Measurements from ENCODE around the gene RABEP1.

Gene RABEP1

DNA sequence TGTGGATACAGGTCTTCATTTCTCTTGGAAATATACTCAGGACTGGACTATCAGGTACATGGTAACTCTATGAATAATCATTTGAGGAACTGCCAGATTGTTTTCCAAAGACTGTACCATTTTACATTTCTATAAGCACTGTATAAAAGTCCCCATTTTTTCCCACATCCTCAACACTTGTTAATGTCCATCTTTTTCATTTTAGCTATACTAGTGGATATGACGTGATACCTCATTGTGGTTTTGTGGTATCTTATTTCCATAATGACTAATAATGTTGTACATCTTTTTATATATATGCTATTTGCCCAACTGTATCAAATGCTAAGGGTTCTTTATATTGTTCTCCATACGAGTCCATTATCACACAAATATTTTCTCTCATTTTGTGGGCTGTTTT is 114.5 kb downstream of the RABEP1 start:
- TF ChIP-seq, protein P1, sequence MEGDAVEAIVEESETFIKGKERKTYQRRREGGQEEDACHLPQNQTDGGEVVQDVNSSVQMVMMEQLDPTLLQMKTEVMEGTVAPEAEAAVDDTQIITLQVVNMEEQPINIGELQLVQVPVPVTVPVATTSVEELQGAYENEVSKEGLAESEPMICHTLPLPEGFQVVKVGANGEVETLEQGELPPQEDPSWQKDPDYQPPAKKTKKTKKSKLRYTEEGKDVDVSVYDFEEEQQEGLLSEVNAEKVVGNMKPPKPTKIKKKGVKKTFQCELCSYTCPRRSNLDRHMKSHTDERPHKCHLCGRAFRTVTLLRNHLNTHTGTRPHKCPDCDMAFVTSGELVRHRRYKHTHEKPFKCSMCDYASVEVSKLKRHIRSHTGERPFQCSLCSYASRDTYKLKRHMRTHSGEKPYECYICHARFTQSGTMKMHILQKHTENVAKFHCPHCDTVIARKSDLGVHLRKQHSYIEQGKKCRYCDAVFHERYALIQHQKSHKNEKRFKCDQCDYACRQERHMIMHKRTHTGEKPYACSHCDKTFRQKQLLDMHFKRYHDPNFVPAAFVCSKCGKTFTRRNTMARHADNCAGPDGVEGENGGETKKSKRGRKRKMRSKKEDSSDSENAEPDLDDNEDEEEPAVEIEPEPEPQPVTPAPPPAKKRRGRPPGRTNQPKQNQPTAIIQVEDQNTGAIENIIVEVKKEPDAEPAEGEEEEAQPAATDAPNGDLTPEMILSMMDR (IDR thresholded peaks at IDR 0.05; ENCODE audit: low read depth, low read length, missing control alignments), result no peak
- no peak for DNase-seq (ENCODE audit: extremely low read depth, low read depth)
- H3K4me3 ChIP-seq (replicated peaks; ENCODE audit: low read depth, low read length), result no peak overlapping the region

DNA sequence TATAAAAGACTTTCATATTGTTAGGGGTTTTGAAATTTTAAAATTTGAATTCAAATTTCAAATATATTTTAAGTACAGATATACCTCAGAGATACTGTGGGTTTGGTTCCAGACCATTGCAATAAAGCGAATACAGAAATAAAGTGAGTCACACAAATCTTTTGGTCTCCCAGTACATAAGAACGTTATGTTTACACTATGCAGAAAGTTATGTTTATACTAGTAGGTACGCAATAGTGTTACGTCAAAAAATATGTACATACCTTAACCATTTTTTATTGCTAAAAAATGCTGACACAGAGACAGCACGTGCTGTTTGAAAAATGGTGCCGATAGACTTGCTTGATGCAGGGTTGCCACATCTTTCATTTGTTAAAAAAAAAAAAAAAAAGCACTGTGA is 117.7 kb downstream of the RABEP1 start:
- TF ChIP-seq, protein P1 (IDR thresholded peaks at IDR 0.05; ENCODE audit: low read depth, low read length, missing control alignments), result no peak
- H3K4me3 ChIP-seq (replicated peaks; ENCODE audit: low read depth, low read length), result no peak overlapping the region
- no peak for DNase-seq (ENCODE audit: extremely low read depth, low read depth)

DNA sequence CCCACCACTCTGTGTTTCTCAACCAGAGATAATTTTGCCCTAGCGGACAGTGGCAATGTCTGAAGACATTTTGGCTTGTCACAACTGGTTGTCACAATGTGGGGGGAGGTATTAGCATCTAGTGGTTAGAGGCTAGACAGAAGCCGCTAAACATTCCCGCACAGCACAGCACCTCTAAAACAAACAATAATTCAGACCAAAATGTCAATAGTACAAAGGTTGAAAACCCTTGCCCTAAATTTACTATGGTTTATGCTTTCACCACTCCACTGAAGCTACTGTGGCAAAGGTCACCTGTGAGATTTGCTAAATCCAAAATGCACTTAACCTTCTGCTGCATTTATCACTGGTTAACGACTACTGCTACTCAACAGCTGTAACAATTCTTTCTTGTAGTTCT is 123.3 kb downstream of the RABEP1 start:
- DNase-seq (ENCODE audit: extremely low read depth, low read depth), result no peak
- TF ChIP-seq, protein P1 (IDR thresholded peaks at IDR 0.05; ENCODE audit: low read depth, low read length, missing control alignments), result no peak

DNA sequence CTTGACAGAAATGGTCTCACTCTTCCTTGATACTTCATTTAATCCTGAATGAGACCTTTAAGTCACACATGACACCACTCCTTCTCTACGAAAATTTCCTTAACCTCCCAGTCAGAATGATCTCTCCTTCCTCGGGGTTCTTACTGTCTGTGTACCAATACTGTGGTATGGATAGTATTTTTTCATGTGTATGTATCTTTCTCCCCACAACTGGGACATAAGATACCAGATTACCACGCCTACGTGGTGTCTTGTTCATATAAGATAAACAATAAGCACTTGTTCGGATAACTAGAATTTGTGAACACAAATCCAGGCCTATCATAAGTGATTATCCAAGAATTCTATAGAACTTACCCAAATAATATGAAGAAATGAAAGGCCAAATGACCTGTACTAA is 126.1 kb downstream of the RABEP1 start:
- H3K4me3 ChIP-seq (replicated peaks; ENCODE audit: low read depth, low read length), result no peak overlapping the region
- TF ChIP-seq, protein P1 (IDR thresholded peaks at IDR 0.05; ENCODE audit: low read depth, low read length, missing control alignments), result no peak
- DNase-seq (ENCODE audit: extremely low read depth, low read depth), result no peak

More for the DNA sequence above, 123.3 kb downstream of the RABEP1 start:
- no peak overlapping the region for H3K4me3 ChIP-seq (replicated peaks; ENCODE audit: low read depth, low read length)

DNA sequence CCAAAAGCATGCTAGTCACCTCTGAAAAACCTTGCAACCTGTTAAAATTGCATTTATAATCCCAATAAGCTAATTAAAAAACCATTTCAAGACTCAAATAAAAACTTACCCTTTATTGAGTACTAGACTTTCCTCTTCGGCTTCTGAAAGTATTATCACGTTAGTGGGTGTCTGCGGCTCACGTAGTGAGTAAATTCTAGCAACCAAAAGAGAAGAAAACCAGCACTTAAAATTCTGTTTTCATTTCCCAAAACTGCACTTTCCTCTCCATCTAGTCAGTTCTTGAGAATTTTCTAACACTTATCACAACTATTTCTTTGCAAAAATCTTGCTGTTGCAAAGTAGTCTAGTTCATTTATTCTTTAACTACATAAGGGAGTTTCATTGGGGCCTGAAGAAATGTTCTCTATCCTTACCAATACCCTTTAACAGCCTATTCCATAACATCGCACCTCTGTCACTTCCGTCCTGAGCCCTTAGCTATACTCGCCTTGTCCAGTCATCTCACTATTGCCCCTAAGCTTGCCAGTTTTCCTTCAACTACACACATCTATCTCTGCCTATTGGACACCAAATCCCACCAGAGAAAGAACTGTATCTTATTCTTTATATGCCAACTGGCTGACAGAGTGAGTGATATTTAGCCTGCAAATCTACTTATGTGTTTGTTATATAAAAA is 128.6 kb downstream of the RABEP1 start:
- TF ChIP-seq, protein P1 (IDR thresholded peaks at IDR 0.05; ENCODE audit: low read depth, low read length, missing control alignments), result no peak
- DNase-seq (ENCODE audit: extremely low read depth, low read depth), result no peak

DNA sequence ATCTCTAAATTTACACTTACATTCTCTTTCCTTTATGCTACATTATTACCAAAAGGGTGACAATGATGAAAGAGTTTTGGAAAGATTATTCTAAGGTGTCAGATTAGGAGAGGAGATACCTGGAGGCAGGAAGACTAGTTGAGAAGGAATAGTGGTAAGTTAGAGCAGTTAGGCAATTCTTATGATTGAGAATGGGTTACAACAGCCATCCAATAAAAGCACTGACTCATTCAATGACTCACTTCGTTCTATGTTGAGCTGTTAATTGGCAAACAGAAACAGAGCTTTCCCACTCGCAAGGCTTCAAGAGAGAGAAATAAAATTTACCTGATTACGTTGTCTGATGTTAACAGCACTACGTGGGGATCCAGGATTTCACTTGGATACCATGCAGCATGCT is 131.6 kb downstream of the RABEP1 start:
- TF ChIP-seq, protein P1 (IDR thresholded peaks at IDR 0.05; ENCODE audit: low read depth, low read length, missing control alignments), result no peak
- peak; percentile 46 for DNase-seq (ENCODE audit: extremely low read depth, low read depth)
- no peak overlapping the region for H3K4me3 ChIP-seq (replicated peaks; ENCODE audit: low read depth, low read length)

More for the DNA sequence above, 128.6 kb downstream of the RABEP1 start:
- no peak overlapping the region for H3K4me3 ChIP-seq (replicated peaks; ENCODE audit: low read depth, low read length)

DNA sequence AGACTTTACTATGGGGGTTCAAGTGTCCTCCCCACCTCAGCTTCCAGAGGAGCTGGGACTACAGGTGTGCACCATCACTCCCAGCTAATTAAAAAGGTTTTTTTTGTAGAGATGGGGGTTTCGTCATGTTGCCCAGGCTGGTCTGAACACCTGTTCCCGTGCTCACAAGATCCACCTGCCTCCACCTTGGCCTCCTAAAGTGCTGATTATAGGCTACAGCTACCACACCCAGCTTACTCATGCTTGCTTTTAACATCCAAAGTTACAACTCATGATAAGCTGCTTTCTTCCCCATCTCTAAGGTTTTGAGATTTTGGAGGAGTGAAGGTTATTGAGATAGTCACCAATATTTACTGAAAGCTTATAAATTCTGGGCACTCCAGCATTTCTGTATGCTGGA is 134.8 kb downstream of the RABEP1 start:
- TF ChIP-seq, protein P1 (IDR thresholded peaks at IDR 0.05; ENCODE audit: low read depth, low read length, missing control alignments), result no peak
- DNase-seq (ENCODE audit: extremely low read depth, low read depth), result no peak
- peak overlapping the region; percentile 95 for H3K4me3 ChIP-seq (replicated peaks; ENCODE audit: low read depth, low read length)
